ENCODE data around the gene MCFD2. TPM values are rescaled to one million over a fixed set of nuclear protein-coding genes. Genes with fewer than 3 reads are reported as not detected.

MCFD2 gene
- total RNA-seq, 1 experiment from 2014 or later = 84.9 TPM

DNA sequence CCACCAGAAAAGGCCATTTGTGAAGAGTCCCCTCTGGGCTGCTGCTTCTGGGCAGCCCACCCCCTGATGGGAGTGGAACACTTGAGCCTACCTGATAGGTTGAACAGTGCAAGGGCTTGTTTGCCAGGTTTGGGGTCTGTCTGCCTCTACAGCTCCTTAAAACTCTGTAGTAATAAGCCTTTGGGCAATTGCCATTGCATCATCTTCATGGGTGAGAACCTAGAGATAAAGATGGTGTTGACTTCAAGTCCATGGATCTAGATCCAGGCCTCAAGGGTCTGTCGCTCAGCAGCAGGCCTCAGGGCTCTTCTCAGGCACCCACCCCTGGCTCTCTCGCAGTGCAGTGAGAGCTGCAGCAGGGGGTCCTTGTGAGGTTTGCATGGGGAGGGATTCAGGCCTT is 47.1 kb upstream of the MCFD2 start:
- DNase-seq (ENCODE audit: low read depth, low spot score) (no peak), ATAC-seq (no peak)
- BruUV-seq (replicated peaks) = no TSS peak
- H3K9me3 ChIP-seq (ENCODE audit: control insufficient read depth, insufficient read depth, low read depth, low read length) = no peaks in the 10 kb centered on the region
- intact Hi-C loops (cut with micrococcal nuclease; ENCODE audit: unreplicated experiment) = no loop called here
- no peak overlapping the region for H3K4me3 ChIP-seq (ENCODE audit: low read depth in 2 of 2, low read length in 2 of 2)
- POLR2A ChIA-PET = no interaction called here
- TF ChIP-seq TCF7L2 (IDR thresholded peaks at IDR 0.05; ENCODE audit: low read depth, low read length) = no peak
- in situ Hi-C loops (cut with HindIII; ENCODE audit: low pct_unique_long_range_greater_than_20kb, low sequenced_read_pairs) = no loop called here
- no peaks in the 10 kb centered on the region for H3K27me3 ChIP-seq (ENCODE audit: control insufficient read depth, insufficient read depth, low read length)
- CTCF ChIA-PET = no interaction called here
- H3K4me1 ChIP-seq (ENCODE audit: control insufficient read depth, insufficient read depth, low read length) = peaks cover 1% of the 10 kb centered on the region
- H3K27ac ChIP-seq (ENCODE audit: low read length) = no peak overlapping the region
- H3K36me3 ChIP-seq (ENCODE audit: control insufficient read depth, insufficient read depth, low read length) = no peaks in the 10 kb centered on the region

DNA sequence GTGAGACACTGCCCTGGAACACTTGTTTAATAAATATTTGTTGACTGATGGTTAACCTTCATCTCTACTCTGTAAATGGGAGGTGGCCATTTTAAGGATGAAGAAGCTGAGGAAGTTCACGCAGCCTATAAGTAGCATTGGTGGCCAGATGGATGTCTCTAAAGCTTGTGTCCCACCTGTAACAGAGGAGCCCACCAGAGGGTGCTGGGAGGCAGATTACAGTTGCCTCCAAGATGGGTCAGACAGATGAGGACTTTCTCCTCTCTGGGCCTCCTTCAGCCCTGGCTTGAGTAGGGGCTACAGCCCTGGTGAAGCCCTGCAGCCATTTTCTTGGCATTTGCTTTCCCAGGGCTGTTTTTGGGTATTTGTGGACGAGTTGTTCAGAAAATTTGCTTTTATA is 45.0 kb upstream of the MCFD2 start:
- POLR2A ChIA-PET = no interaction called here
- TF ChIP-seq, protein P1, sequence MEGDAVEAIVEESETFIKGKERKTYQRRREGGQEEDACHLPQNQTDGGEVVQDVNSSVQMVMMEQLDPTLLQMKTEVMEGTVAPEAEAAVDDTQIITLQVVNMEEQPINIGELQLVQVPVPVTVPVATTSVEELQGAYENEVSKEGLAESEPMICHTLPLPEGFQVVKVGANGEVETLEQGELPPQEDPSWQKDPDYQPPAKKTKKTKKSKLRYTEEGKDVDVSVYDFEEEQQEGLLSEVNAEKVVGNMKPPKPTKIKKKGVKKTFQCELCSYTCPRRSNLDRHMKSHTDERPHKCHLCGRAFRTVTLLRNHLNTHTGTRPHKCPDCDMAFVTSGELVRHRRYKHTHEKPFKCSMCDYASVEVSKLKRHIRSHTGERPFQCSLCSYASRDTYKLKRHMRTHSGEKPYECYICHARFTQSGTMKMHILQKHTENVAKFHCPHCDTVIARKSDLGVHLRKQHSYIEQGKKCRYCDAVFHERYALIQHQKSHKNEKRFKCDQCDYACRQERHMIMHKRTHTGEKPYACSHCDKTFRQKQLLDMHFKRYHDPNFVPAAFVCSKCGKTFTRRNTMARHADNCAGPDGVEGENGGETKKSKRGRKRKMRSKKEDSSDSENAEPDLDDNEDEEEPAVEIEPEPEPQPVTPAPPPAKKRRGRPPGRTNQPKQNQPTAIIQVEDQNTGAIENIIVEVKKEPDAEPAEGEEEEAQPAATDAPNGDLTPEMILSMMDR (IDR thresholded peaks at IDR 0.05) = no peak
- TF ChIP-seq POLR2AphosphoS5 (IDR thresholded peaks at IDR 0.05; ENCODE audit: low read depth, low read length) (no peak), SIN3A (IDR thresholded peaks at IDR 0.05; ENCODE audit: borderline replicate concordance, insufficient read depth, low read depth, low read length) (no peak), TCF7L2 (IDR thresholded peaks at IDR 0.05; ENCODE audit: low read depth, low read length) (no peak)
- ATAC-seq = no peak

DNA sequence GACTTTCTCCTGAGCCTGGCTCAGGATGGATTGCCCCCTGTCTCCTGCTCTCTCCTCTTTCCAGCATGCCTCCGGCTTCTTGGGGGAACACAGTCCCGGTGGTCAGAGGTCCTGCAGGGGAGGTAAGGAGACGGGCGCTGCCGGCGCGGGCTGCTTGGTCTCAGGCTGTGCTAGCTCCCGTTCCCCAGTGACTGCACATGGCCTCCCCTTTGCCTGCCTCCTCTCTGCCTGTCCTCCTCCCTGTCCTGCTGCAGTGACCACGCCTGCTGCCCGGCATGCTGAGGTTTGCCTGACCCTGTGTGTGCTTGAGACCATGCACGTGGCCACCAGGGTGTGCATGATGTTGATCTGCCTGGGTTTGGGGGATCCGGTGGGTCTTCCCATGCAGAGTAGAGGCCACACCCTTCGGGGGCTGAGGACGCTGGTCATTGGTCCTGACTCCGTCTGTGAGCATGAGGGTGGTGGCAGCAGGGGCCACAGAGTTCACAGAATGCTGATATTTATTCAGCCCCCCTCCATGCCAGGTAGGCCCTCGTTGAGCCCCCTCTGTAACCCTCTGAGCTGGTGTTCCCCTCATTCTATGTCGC is 42.9 kb upstream of the MCFD2 start:
- no peaks in the 10 kb centered on the region for H3K9me3 ChIP-seq (ENCODE audit: control insufficient read depth, insufficient read depth, low read depth, low read length)
- DNase-seq (ENCODE audit: low read depth, low spot score) = no peak
- no peaks in the 10 kb centered on the region for H3K36me3 ChIP-seq (ENCODE audit: control insufficient read depth, insufficient read depth, low read length)
- intact Hi-C loops (cut with micrococcal nuclease; ENCODE audit: unreplicated experiment) (no loop called here), in situ Hi-C loops (cut with HindIII; ENCODE audit: low pct_unique_long_range_greater_than_20kb, low sequenced_read_pairs) (no loop called here)
- no peaks in the 10 kb centered on the region for H3K27me3 ChIP-seq (ENCODE audit: control insufficient read depth, insufficient read depth, low read length)
- H3K27ac ChIP-seq (ENCODE audit: low read length) = no peak overlapping the region
- peaks cover 9% of the 10 kb centered on the region for H3K4me1 ChIP-seq (ENCODE audit: control insufficient read depth, insufficient read depth, low read length)
- TF ChIP-seq, protein P2, sequence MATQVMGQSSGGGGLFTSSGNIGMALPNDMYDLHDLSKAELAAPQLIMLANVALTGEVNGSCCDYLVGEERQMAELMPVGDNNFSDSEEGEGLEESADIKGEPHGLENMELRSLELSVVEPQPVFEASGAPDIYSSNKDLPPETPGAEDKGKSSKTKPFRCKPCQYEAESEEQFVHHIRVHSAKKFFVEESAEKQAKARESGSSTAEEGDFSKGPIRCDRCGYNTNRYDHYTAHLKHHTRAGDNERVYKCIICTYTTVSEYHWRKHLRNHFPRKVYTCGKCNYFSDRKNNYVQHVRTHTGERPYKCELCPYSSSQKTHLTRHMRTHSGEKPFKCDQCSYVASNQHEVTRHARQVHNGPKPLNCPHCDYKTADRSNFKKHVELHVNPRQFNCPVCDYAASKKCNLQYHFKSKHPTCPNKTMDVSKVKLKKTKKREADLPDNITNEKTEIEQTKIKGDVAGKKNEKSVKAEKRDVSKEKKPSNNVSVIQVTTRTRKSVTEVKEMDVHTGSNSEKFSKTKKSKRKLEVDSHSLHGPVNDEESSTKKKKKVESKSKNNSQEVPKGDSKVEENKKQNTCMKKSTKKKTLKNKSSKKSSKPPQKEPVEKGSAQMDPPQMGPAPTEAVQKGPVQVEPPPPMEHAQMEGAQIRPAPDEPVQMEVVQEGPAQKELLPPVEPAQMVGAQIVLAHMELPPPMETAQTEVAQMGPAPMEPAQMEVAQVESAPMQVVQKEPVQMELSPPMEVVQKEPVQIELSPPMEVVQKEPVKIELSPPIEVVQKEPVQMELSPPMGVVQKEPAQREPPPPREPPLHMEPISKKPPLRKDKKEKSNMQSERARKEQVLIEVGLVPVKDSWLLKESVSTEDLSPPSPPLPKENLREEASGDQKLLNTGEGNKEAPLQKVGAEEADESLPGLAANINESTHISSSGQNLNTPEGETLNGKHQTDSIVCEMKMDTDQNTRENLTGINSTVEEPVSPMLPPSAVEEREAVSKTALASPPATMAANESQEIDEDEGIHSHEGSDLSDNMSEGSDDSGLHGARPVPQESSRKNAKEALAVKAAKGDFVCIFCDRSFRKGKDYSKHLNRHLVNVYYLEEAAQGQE (IDR thresholded peaks at IDR 0.05; ENCODE audit: insufficient read depth in 1 of 2, low read depth in 2 of 2, low read length in 1 of 2) = no peak
- TF ChIP-seq SIN3A (IDR thresholded peaks at IDR 0.05; ENCODE audit: borderline replicate concordance, insufficient read depth, low read depth, low read length) = no peak
- TF ChIP-seq TCF7L2 (IDR thresholded peaks at IDR 0.05; ENCODE audit: low read depth, low read length) = no peak
- TF ChIP-seq, protein P1 (IDR thresholded peaks at IDR 0.05) = no peak
- TF ChIP-seq POLR2AphosphoS5 (IDR thresholded peaks at IDR 0.05; ENCODE audit: low read depth, low read length) = no peak
- CTCF ChIA-PET = no interaction called here
- BruUV-seq (replicated peaks) = no TSS peak
- no peak overlapping the region for H3K4me3 ChIP-seq (ENCODE audit: low read depth in 2 of 2, low read length in 2 of 2)
- ATAC-seq = no peak
- POLR2A ChIA-PET = no interaction called here

More for the DNA sequence above, 45.0 kb upstream of the MCFD2 start:
- Histone ChIP-seq H3K27ac (ENCODE audit: low read length) (no peak overlapping the region), H3K9me3 (ENCODE audit: control insufficient read depth, insufficient read depth, low read depth, low read length) (no peaks in the 10 kb centered on the region), H3K4me3 (ENCODE audit: low read depth in 2 of 2, low read length in 2 of 2) (no peak overlapping the region), H3K27me3 (ENCODE audit: control insufficient read depth, insufficient read depth, low read length) (no peaks in the 10 kb centered on the region), H3K36me3 (ENCODE audit: control insufficient read depth, insufficient read depth, low read length) (no peaks in the 10 kb centered on the region), H3K4me1 (ENCODE audit: control insufficient read depth, insufficient read depth, low read length) (no peaks in the 10 kb centered on the region)
- no TSS peak for BruUV-seq (replicated peaks)
- intact Hi-C loops (cut with micrococcal nuclease; ENCODE audit: unreplicated experiment) = no loop called here
- in situ Hi-C loops (cut with HindIII; ENCODE audit: low pct_unique_long_range_greater_than_20kb, low sequenced_read_pairs) = no loop called here
- DNase-seq (ENCODE audit: low read depth, low spot score) = no peak
- CTCF ChIA-PET = no interaction called here
